Epithelial cell of proximal tubule (primary cell): ENCODE data around the gene OR1M1. TPM values are rescaled to one million over a fixed set of nuclear protein-coding genes. Genes with fewer than 3 reads are reported as not detected.
"Not testable (repeated sequence)": the region's sequence is repeated elsewhere in the genome, so short reads cannot be mapped to it uniquely, and the experiment has no call there.

Experiments used
- DNase-seq: peaks from one replicate; pipeline ENCODE4 v3.0.0-alpha.2; 2011; ENCODE audit warnings: low read depth
- H3K4me3 ChIP-seq: 2 replicates; pipeline ENCODE4 v1.5.1; 2011; ENCODE audit warnings: low read depth, mild to moderate bottlenecking, low read length
- total RNA-seq: library from RNA; depleted of rRNA; stranded (reverse); fragments of >200 nt; gene quantifications from 2 replicates; pipeline ENCODE4 v1.2.3, GENCODE V29; 2015
- TF ChIP-seq, protein P1 (sequence below): conservative IDR thresholded peaks from 2 replicates; pipeline ENCODE4 v1.5.1; 2012; ENCODE audit warnings: low read depth, mild to moderate bottlenecking, low read length

OR1M1 gene
- total RNA-seq, 1 donor from 2014 or later: not detected

DNA sequence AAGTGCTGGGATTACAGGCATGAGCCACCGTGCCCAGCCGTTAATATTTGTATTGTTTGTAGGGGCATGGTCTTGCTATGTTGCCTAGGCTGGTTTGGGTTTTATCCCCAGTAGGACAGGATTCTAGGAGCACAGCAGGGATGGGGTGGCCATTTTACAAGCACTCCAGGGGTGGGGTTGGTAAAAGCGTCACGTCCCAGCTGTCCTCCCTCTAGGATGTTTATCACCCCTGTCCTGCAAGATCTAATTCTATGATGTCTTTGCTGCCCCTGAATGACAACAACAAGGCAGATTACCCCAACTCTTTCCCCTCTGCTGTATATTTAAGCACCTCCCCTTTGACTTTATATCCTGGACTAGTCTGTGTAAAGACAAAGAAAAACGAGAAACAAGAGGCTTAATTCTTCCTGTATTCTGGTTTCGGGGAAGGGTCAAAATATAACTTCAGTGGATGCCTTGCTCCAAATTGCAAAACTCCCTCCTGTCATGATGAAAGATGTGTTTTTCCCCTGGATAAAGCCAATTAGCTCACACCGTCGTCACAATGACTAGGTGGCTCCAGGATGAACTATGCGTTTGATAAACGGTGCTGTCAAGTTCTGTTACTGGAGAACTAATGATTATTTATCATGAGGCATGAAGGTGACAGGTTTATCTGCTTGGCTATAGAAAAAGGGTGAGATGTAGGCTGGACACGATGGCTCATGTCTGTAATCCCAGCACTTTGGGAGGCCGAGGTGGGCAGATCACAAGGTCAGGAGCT lies 27.8 kb upstream of the OR1M1 start:
- DNase-seq: no peak
- TF ChIP-seq, protein P1, sequence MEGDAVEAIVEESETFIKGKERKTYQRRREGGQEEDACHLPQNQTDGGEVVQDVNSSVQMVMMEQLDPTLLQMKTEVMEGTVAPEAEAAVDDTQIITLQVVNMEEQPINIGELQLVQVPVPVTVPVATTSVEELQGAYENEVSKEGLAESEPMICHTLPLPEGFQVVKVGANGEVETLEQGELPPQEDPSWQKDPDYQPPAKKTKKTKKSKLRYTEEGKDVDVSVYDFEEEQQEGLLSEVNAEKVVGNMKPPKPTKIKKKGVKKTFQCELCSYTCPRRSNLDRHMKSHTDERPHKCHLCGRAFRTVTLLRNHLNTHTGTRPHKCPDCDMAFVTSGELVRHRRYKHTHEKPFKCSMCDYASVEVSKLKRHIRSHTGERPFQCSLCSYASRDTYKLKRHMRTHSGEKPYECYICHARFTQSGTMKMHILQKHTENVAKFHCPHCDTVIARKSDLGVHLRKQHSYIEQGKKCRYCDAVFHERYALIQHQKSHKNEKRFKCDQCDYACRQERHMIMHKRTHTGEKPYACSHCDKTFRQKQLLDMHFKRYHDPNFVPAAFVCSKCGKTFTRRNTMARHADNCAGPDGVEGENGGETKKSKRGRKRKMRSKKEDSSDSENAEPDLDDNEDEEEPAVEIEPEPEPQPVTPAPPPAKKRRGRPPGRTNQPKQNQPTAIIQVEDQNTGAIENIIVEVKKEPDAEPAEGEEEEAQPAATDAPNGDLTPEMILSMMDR: no peak
- H3K4me3 ChIP-seq: no peak overlapping the region

DNA sequence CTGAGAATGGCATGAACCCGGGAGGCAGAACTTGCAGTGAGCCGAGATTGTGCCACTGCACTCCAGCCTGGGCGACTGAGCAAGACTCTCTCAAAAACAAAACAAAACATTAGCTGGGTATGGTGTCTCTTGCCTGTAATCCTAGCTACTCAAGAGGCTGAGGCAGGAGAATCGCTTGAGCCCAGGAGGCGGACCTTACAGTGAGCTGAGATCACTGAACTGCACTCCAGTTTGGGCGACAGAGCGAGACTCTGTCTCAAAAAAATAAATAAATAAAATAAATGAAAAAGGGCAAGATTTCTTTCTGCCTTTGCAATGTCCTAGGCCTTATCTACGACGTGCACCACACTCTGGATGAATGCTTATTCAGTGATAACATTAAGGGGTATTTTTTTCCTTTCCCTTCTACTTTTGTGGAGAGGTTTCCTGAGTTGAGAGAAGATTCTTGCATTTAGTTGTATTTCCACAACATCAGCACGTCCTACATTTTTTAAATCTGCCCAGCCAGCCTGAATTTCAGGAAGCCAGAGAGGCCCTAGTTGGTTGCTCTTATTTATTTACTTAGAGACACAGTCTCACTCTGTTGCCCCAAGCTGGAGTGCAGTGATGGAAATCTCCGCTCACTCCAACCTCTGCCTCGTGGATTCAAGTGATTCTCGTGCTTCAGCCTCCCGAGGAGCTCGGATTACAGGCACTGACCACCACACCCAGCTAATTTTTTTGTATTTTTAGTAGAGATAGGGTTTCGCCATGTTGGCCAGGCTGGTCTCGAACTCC lies 26.1 kb upstream of the OR1M1 start:
- DNase-seq: no peak
- TF ChIP-seq, protein P1: no peak
- H3K4me3 ChIP-seq: no peak overlapping the region

DNA sequence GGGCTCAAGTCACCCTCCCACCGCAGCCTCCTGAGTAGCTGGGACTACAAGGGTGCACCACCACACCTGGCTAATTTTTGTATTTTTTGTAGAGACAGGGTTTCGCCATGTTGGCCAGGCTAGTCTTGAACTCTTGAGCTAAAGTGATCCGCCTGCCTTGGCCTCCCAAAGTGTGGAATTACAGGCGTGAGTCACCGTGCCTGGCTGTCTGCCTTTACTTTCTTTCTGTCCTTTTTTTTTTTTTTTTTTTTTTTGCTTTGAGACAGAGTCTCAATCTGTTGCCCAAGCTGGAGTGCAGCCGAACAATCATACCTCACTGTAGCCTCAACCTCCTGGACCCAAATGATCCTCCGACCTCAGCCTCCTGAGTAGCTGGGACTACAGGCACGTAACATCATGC lies 25.0 kb upstream of the OR1M1 start:
- TF ChIP-seq, protein P1: no peak
- no peak overlapping the region for H3K4me3 ChIP-seq
- no peak for DNase-seq

DNA sequence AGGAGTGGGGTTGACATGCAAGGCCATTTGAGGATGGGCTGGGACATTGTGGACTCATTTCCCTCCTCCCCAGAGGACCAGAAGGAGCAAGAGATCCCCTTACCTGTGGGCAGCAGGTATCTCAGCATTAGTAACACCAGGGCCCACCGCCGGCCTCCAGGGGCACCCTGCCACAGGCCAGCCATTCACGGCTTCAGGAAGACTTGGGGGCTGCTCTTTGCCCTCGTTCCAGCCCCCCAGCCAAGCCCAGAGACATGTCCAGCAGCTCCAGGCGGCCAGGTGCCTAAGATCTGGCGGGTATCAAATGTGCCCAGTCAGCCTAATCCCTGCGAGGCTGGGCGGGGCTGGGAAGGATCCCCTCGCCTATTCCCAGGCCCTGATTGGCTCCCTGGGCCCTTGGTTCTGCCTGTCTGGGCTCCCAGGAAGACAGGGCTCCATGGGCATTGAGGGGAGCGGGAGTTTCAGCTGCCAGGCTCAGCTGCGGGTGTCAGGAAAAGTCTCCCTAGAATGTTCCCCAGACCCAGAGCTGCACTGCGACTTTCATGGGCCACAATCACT lies 21.3 kb upstream of the OR1M1 start:
- H3K4me3 ChIP-seq: no peak overlapping the region
- TF ChIP-seq, protein P1: no peak
- no peak for DNase-seq

DNA sequence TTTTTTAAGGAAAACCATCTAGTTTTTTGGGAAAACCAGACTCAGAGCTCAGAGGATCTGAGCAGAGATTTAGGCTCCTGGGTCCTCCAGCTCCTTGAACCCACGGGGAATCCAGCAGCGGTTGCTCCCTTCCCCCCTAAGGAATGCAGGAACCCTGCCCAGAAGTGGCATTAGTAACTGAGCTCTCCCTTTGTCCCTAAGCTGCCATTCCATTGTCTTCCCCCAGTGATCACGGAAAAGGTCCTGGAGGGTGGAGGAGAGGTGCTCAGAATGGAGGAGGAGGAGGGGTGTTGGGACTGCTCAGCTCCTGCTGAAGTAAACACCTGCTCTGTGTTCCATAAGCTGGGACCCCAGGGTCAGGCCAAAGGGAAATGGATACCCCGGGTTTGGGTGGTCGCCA lies 16.8 kb upstream of the OR1M1 start:
- no peak for DNase-seq
- TF ChIP-seq, protein P1: no peak
- no peak overlapping the region for H3K4me3 ChIP-seq

DNA sequence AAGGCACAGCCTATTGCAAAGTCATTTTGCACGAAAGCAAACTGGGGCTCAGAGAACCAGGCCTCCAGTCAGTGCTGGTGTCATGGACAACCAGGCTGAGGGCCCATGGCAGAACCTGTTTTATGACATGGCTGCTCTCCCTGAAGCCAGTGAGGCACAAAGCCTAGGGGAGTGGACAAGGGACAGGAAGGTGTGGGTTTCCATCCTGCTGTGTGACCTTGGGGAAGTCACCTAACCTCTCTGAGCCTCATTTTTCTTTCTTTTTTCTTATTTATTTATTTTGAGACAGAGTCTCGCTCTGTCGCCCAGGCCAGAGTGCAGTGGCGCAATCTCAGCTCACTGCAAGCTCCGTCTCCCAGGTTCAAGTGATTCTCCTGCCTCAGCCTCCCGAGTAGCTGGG lies 15.1 kb upstream of the OR1M1 start:
- H3K4me3 ChIP-seq, DNase-seq: not testable (repeated sequence)

DNA sequence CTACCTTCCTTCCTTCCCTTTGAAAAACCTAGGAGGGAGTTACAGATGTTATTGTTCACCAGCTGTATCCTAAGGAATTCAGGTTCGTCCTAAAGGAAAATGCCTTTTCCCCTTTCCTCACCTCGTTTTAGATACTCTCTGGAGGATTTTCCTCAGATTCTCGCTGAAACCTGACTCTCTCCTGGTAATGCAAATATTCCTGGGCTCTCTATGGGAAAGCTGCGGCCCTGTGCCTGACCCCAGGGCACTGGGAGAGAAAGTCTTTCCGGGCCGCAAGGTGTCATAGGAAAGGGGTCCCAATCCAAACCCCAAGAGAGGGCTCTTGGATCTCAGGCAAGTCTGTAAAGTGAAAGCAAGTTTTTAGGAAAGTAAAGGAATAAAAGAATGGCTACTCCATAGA lies 13.1 kb upstream of the OR1M1 start:
- TF ChIP-seq, protein P1: no peak
- DNase-seq: no peak
- H3K4me3 ChIP-seq: no peak overlapping the region
